Astrocyte of the spinal cord (primary cell): ENCODE results near the gene OXSR1.
"Not testable (repeated sequence)": the region's sequence is repeated elsewhere in the genome, so short reads cannot be mapped to it uniquely, and the experiment has no call there.

ENCODE experiments used
- DNase-seq: peaks from one replicate; pipeline ENCODE4 v3.0.0; 2011; ENCODE audit warnings: low read depth, low spot score
- H3K4me3 ChIP-seq: 2 replicates; pipeline ENCODE4 v1.5.1; 2011; ENCODE audit warnings: low read depth, mild to moderate bottlenecking, low read length, moderate library complexity
- in situ Hi-C: cut with HindIII; loops from 2 replicates; pipeline ENCODE4 v1.10.0; 2017; ENCODE audit warnings: low sequenced_read_pairs
- TF ChIP-seq, protein P1 (sequence below): IDR thresholded peaks from 2 replicates; pipeline ENCODE4 v1.5.1; 2012; ENCODE audit warnings: low read depth, mild to moderate bottlenecking, low read length, inconsistent platforms

Gene OXSR1

DNA sequence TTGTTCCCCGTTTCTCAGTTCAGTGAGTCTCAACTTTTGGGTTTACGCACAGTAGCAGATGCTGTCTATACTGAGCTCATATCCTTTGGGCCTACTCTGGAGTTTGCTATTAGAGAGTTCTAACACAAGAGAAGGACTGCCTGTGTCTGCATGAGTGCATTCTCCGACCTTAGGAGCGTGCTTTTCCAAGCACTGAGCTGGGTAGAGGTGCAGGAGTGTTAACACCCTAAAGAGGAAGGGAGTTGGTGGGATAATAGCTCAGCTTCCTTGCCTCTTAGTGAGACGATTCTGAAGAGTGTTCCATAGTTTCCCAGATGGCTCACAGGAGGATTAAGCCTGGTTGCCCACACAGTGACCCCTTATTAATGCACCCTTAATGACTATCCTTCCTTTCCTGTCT, 6.9 kb upstream of the OXSR1 start:
- TF ChIP-seq, protein P1, sequence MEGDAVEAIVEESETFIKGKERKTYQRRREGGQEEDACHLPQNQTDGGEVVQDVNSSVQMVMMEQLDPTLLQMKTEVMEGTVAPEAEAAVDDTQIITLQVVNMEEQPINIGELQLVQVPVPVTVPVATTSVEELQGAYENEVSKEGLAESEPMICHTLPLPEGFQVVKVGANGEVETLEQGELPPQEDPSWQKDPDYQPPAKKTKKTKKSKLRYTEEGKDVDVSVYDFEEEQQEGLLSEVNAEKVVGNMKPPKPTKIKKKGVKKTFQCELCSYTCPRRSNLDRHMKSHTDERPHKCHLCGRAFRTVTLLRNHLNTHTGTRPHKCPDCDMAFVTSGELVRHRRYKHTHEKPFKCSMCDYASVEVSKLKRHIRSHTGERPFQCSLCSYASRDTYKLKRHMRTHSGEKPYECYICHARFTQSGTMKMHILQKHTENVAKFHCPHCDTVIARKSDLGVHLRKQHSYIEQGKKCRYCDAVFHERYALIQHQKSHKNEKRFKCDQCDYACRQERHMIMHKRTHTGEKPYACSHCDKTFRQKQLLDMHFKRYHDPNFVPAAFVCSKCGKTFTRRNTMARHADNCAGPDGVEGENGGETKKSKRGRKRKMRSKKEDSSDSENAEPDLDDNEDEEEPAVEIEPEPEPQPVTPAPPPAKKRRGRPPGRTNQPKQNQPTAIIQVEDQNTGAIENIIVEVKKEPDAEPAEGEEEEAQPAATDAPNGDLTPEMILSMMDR = no peak

DNA sequence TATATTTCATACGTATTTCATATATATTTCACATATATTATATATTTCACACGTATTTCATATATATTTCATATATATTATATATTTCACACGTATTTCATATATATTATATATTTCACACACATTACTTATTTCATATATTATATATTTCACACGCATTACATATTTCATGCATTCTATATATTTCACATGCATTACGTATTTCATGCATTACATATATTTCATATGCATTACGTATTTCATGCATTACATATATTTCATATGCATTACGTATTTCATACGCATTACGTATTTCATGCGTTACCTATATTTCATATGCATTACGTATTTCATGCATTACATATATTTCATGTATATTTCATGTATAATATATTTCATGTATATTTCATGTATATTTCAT, 4.6 kb upstream of the OXSR1 start:
- H3K4me3 ChIP-seq, DNase-seq, in situ Hi-C loops: not testable (repeated sequence)

More for the DNA sequence above, 6.9 kb upstream of the OXSR1 start:
- in situ Hi-C loops = no loop called here
- DNase-seq = no peak
- no peak overlapping the region for H3K4me3 ChIP-seq

DNA sequence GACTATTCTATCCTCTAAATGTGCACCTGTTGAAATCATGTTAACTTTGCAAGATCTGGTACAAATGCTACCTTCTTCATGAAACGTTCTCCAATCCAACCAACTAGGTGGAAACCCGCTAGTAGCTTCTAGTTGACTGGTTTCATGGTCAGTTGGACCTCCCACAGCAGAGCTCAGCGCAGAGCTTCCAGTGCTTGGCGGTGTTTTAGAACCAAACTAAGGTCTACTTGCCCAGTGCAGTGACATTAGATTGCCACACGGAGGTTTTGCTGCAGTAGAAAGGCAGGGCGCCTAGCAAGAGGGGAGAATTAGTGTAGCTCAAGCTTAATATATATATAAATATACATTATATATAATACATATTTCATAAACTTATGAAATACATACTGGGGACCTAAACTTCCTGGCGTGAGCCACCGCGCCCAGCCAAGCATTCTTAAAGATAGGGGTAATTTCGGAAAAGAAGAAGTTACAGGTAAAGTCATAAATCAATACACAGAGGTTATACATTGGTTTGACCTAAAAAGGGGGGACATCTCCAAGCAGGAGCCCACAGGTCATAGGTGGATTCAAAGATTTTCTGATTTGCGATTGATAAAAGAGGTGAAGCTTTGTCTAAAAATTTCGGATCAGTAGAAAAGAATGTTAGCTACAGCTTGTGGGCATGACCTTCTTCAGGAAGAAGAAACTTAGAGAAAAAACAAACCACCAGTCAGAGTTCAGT, 2.1 kb upstream of the OXSR1 start:
- no peak for DNase-seq
- no peak overlapping the region for H3K4me3 ChIP-seq
- in situ Hi-C loops = no loop called here
- TF ChIP-seq, protein P1 = no peak

DNA sequence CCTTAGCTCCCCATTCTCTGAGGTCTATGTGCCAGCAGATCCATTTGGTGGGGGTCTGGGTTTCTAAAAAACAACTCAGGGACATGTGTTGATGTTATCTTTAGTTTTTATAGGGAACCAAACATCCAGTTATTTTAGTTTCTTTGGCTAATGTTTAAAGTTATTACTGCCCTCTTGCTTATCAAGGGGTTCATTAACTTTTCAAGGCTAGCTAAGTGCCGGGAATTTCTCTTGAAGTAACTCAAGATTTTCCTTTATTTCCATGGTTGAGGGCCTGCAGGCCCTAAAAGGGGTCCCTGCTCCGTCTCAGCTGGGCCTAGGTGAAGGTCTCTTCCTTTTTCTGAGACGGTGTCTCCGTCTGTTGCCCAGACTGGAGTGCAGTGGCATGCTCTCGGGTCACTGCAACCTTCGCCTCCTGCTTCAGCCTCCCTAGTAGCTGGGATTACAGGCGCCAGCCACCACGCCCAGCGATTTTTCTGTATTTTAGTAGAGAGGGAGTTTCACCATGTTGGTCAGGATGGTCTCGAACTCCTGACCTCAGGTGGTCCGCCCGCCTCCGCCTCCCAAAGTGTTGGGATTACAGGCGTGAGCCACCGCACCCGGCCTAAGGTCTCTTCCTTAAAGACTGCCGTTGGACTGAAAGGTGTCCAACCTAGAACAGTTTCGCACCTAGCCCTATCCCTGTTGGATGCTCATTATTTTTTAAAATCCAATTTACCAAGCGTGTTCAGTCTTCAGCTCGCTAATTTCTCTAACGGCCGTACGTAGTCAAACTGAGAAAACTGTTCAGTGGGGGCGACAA, 1.3 kb upstream of the OXSR1 start:
- in situ Hi-C loops = no loop called here
- peak overlapping the region; percentile 87 for H3K4me3 ChIP-seq
- TF ChIP-seq, protein P1 = no peak

DNA sequence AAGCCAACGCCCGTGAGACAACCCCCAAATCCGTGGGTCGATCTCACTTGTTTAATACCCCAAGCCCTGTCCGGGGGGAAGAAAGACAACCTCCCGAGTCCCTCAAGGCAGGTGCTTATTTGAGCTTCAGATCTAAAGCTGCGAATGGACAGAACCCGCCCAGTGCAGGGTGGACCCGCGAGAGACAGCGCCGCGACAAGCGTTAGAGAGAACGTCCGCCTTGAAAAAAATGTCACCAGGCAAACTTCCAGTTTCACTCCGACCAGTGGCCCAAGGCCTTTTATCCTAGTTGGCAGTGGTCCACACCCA, 740 bp upstream of the OXSR1 start:
- TF ChIP-seq, protein P1 = no peak
- in situ Hi-C loops = no loop called here
- H3K4me3 ChIP-seq = peak overlapping the region; percentile 87
- no peak for DNase-seq

More for the DNA sequence above, 1.3 kb upstream of the OXSR1 start:
- DNase-seq = no peak

DNA sequence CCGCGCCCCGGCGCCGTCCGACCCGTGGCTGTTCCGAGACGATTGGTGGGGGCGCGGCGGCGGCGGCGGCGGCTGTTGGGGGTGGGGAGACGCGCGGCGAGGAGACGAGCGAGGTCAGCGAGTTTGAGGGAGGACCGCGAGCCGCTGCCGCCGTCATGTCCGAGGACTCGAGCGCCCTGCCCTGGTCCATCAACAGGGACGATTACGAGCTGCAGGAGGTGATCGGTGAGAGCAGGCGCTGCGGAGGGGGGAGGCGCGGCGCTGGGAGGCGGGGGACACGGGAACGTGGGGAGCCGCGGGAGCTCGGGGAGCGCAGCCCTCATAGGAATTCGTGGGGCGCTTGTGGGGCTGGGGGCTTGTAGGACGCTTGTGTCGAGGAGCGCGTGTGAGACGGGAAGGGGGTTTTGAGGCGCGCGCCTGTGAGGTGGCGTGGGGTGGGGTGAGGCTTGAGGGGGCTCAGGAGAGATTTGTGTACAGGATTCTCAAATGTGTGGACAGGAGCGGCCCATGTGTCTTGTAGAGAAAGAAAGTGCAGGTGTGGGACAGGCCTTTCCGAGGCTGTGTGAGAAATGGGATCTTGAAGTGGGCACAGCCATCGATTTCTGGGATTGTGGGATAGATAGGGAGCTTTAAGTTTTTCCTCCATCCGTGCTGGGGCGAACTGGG, 518 bp downstream of the OXSR1 start:
- in situ Hi-C loops = no loop called here
- DNase-seq = peak; percentile 31
- TF ChIP-seq, protein P1 = no peak
- peak overlapping the region; percentile 87 for H3K4me3 ChIP-seq

DNA sequence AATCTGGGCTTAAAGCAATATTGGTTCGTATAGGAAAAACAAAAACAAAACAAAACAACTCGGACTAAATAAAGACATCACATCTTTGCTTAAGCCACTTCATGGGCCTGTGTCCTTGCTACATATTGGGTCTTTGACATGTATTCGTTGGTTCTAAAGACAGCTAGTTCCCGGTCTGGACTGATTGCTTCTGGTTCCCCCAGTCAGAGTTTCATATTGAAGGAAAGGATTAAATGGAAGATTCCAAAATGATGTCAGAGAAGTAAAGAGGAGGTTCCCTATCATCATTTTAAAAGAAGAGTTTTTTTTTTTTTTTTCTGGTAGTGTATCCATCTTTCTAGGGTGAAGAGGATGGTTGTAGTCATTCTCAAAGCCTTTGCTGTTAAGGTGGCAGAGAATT, 2.3 kb downstream of the OXSR1 start:
- no peak for DNase-seq
- no peak overlapping the region for H3K4me3 ChIP-seq
- TF ChIP-seq, protein P1 = no peak
- in situ Hi-C loops = no loop called here
